Ishikawa (cell line): ENCODE measurements around the gene KRTCAP2.

ENCODE experiments used
- CEBPB ChIP-seq: IDR thresholded peaks from 2 replicates; pipeline ENCODE4 v1.6.1; 2012
- CREB1 ChIP-seq: IDR thresholded peaks from 2 replicates; pipeline ENCODE4 v1.6.1; 2012; ENCODE audit warnings: low read depth
- EP300 ChIP-seq: IDR thresholded peaks from 2 replicates; pipeline ENCODE4 v1.6.1; 2012; ENCODE audit warnings: borderline replicate concordance
- FOXM1 ChIP-seq: IDR thresholded peaks from 2 replicates; pipeline ENCODE4 v1.6.1; 2012; ENCODE audit warnings: low read depth, borderline replicate concordance
- NFIC ChIP-seq: IDR thresholded peaks from 2 replicates; pipeline ENCODE4 v1.6.1; 2012
- RAD21 ChIP-seq: IDR thresholded peaks from 2 replicates; pipeline ENCODE4 v1.6.1; 2012; ENCODE audit warnings: low read depth
- TAF1 ChIP-seq: IDR thresholded peaks from 2 replicates; pipeline ENCODE4 v1.6.1; 2012; ENCODE audit warnings: low read depth, mild to moderate bottlenecking
- TCF12 ChIP-seq: IDR thresholded peaks from 2 replicates; pipeline ENCODE4 v1.6.1; 2012; ENCODE audit warnings: low read depth
- ZBTB7A ChIP-seq: IDR thresholded peaks from 2 replicates; pipeline ENCODE4 v1.6.1; 2012; ENCODE audit warnings: low read depth
- TF ChIP-seq, protein P1 (sequence below): IDR thresholded peaks from 2 replicates; pipeline ENCODE4 v1.6.1; 2012; ENCODE audit warnings: low read depth, mild to moderate bottlenecking
- TF ChIP-seq, protein P2 (sequence below): IDR thresholded peaks from 2 replicates; pipeline ENCODE4 v1.6.1; 2012
- TF ChIP-seq, protein P3 (sequence below): IDR thresholded peaks from 2 replicates; pipeline ENCODE4 v1.6.1; 2012

- TF ChIP-seq, protein P1, sequence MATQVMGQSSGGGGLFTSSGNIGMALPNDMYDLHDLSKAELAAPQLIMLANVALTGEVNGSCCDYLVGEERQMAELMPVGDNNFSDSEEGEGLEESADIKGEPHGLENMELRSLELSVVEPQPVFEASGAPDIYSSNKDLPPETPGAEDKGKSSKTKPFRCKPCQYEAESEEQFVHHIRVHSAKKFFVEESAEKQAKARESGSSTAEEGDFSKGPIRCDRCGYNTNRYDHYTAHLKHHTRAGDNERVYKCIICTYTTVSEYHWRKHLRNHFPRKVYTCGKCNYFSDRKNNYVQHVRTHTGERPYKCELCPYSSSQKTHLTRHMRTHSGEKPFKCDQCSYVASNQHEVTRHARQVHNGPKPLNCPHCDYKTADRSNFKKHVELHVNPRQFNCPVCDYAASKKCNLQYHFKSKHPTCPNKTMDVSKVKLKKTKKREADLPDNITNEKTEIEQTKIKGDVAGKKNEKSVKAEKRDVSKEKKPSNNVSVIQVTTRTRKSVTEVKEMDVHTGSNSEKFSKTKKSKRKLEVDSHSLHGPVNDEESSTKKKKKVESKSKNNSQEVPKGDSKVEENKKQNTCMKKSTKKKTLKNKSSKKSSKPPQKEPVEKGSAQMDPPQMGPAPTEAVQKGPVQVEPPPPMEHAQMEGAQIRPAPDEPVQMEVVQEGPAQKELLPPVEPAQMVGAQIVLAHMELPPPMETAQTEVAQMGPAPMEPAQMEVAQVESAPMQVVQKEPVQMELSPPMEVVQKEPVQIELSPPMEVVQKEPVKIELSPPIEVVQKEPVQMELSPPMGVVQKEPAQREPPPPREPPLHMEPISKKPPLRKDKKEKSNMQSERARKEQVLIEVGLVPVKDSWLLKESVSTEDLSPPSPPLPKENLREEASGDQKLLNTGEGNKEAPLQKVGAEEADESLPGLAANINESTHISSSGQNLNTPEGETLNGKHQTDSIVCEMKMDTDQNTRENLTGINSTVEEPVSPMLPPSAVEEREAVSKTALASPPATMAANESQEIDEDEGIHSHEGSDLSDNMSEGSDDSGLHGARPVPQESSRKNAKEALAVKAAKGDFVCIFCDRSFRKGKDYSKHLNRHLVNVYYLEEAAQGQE, result no peak
- TF ChIP-seq FOXM1, result no peak
- TF ChIP-seq, protein P2, sequence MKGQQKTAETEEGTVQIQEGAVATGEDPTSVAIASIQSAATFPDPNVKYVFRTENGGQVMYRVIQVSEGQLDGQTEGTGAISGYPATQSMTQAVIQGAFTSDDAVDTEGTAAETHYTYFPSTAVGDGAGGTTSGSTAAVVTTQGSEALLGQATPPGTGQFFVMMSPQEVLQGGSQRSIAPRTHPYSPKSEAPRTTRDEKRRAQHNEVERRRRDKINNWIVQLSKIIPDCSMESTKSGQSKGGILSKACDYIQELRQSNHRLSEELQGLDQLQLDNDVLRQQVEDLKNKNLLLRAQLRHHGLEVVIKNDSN, result no peak
- no peak for TF ChIP-seq CREB1
- TF ChIP-seq TAF1, result no peak
- TF ChIP-seq, protein P3, sequence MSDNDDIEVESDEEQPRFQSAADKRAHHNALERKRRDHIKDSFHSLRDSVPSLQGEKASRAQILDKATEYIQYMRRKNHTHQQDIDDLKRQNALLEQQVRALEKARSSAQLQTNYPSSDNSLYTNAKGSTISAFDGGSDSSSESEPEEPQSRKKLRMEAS, result no peak
- TF ChIP-seq NFIC, result no peak
- no peak for TF ChIP-seq EP300
- TF ChIP-seq CEBPB, result no peak
- TF ChIP-seq TCF12, result no peak
- TF ChIP-seq RAD21, result no peak
- TF ChIP-seq ZBTB7A, result no peak
Observed at GRCh38 chr1:155130272-155131006, 42.7 kb downstream of the KRTCAP2 start.
